A549 (cell line): Measurements from ENCODE around the gene CDK17. TPM values are rescaled to one million over a fixed set of nuclear protein-coding genes. Genes with fewer than 3 reads are reported as not detected.

ENCODE experiments used
- ATAC-seq, 2 experiments: fragments of 200-7000 bp in 1 of 2; fragments of >200 bp in 1 of 2; cut with Nextera tagmentation in 1 of 2; cut with Tn5 transposase in 1 of 2; 3 replicates each; pipeline versions ENCODE4 v1.8.0 to v1.9.1; 2018 to 2020; ENCODE audit warnings: mild to moderate bottlenecking in 1 of 2, moderate library complexity in 1 of 2
- CTCF ChIA-PET: fragments of 300-600 bp; sonication (Branson Sonifier 250); formaldehyde crosslinking; extraction: SDS; loops from one replicate; lab custom pipeline; 2021; ENCODE audit warnings: antibody characterized with exemption, inconsistent platforms; lab: Yijun Ruan, JAX
- POLR2A ChIA-PET: fragments of 350-600 bp; formaldehyde crosslinking; extraction: SDS; loops from one replicate; lab custom pipeline; 2021; ENCODE audit warnings: antibody characterized with exemption, inconsistent platforms; lab: Yijun Ruan, JAX
- DNase-seq, 2 experiments: peaks; one replicate each; pipeline versions ENCODE4 v3.0.0 to v3.0.0-alpha.2; 2011 to 2016; ENCODE audit warnings: low read depth in 1 of 2, low spot score in 1 of 2
- FAIRE-seq: peaks from 2 replicates; lab custom pipeline; 2011; peaks lifted over from hg19 to GRCh38; lab: Jason Lieb, UNC
- H3K27ac ChIP-seq, 2 experiments: fragments of >200 bp; sonication (Bioruptor Twin); formaldehyde crosslinking; 3 replicates each; pipeline ENCODE4 v1.5.1; 2016 to 2017
- H3K4me1 ChIP-seq: fragments of >200 bp; sonication (Bioruptor Twin); formaldehyde crosslinking; 3 replicates; pipeline ENCODE4 v1.6.1; 2016
- H3K4me2 ChIP-seq: fragments of >200 bp; sonication (Bioruptor Twin); formaldehyde crosslinking; 3 replicates; pipeline ENCODE4 v1.6.1; 2016
- H3K4me3 ChIP-seq: fragments of >200 bp; sonication (Bioruptor Twin); formaldehyde crosslinking; 3 replicates; pipeline ENCODE4 v1.5.1; 2016
- H3K9me3 ChIP-seq: fragments of >200 bp; sonication (Bioruptor Twin); formaldehyde crosslinking; 3 replicates; pipeline ENCODE4 v1.6.1; 2016
- BHLHE40 ChIP-seq: IDR thresholded peaks from 2 replicates; pipeline ENCODE4 v1.6.1; 2012; ENCODE audit warnings: low read depth, low read length, inconsistent platforms
- CBX2 ChIP-seq: fragments of 200-600 bp; sonication (generic); IDR thresholded peaks from 2 replicates; pipeline ENCODE4 v1.6.1; 2016; ENCODE audit warnings: low read depth, mild to moderate bottlenecking, borderline replicate concordance
- CBX8 ChIP-seq: fragments of 200-600 bp; sonication (generic); IDR thresholded peaks from 2 replicates; pipeline ENCODE4 v1.6.1; 2016
- CEBPB ChIP-seq, 2 experiments: fragments of >200 bp in 1 of 2; sonication (Bioruptor Twin) in 1 of 2; formaldehyde crosslinking in 1 of 2; IDR thresholded peaks; 2 replicates each; pipeline ENCODE4 v1.6.1; 2012 to 2016
- CHD4 ChIP-seq: fragments of 200-600 bp; sonication (generic); IDR thresholded peaks from 2 replicates; pipeline ENCODE4 v1.6.1; 2016; ENCODE audit warnings: antibody characterized with exemption, mild to moderate bottlenecking, borderline replicate concordance
- CTCF ChIP-seq: fragments of >200 bp; sonication (Bioruptor Twin); formaldehyde crosslinking; IDR thresholded peaks from 3 replicates; pipeline ENCODE4 v1.5.1; 2016
- E2F6 ChIP-seq: IDR thresholded peaks from 2 replicates; pipeline ENCODE4 v1.6.1; 2012; ENCODE audit warnings: low read depth, borderline replicate concordance
- EHF ChIP-seq: fragments of 250-450 bp; sonication (Bioruptor Pico); IDR thresholded peaks from 2 replicates; pipeline ENCODE4 v1.5.0; 2020; ENCODE audit warnings: mild to moderate bottlenecking
- ESRRA ChIP-seq: fragments of 150-350 bp; IDR thresholded peaks from 2 replicates; pipeline ENCODE4 v1.6.1; 2014; ENCODE audit warnings: mild to moderate bottlenecking, low read length, borderline replicate concordance
- FOSB ChIP-seq: fragments of 250-450 bp; sonication (Bioruptor Pico); IDR thresholded peaks from 2 replicates; pipeline ENCODE4 v1.5.0; 2020; ENCODE audit warnings: mild to moderate bottlenecking, moderate library complexity
- JUNB ChIP-seq: fragments of >200 bp; sonication (Bioruptor Twin); formaldehyde crosslinking; IDR thresholded peaks from 2 replicates; pipeline ENCODE4 v1.6.1; 2016
- KDM1A ChIP-seq: fragments of 200-600 bp; sonication (generic); IDR thresholded peaks from 2 replicates; pipeline ENCODE4 v1.6.1; 2016; ENCODE audit warnings: low read depth, mild to moderate bottlenecking
- MAZ ChIP-seq: fragments of 150-350 bp; IDR thresholded peaks from 2 replicates; pipeline ENCODE4 v1.6.1; 2014; ENCODE audit warnings: antibody characterized with exemption, low read depth, low read length, borderline replicate concordance
- NFE2L2 ChIP-seq: fragments of 150-350 bp; conservative IDR thresholded peaks from 2 replicates; pipeline ENCODE4 v1.6.1; 2014; ENCODE audit warnings: low read length
- POLR2A ChIP-seq: IDR thresholded peaks from 2 replicates; pipeline ENCODE4 v1.6.1; 2012; ENCODE audit warnings: mild to moderate bottlenecking, low read length
- POLR2AphosphoS2 ChIP-seq: conservative IDR thresholded peaks from 2 replicates; pipeline ENCODE4 v1.6.1; 2012; ENCODE audit warnings: low read length, improper control_type of control experiment, inconsistent platforms
- RAD21 ChIP-seq, 2 experiments: fragments of >200 bp in 1 of 2; sonication (Bioruptor Twin) in 1 of 2; formaldehyde crosslinking in 1 of 2; IDR thresholded peaks in 1 of 2; conservative IDR thresholded peaks in 1 of 2; 2 replicates in 1 of 2; 3 replicates in 1 of 2; pipeline ENCODE4 v1.6.1; 2012 to 2018; ENCODE audit warnings: inconsistent platforms in 1 of 2
- RARB ChIP-seq: fragments of 250-450 bp; sonication (Bioruptor Pico); IDR thresholded peaks from 2 replicates; pipeline ENCODE4 v1.8.0; 2021; ENCODE audit warnings: mild to moderate bottlenecking, moderate library complexity
- RCOR1 ChIP-seq: fragments of 150-350 bp; IDR thresholded peaks from 2 replicates; pipeline ENCODE4 v1.6.1; 2014; ENCODE audit warnings: antibody characterized with exemption, low read length, low read depth
- RFX5 ChIP-seq: fragments of 450-650 bp; IDR thresholded peaks from 2 replicates; pipeline ENCODE4 v1.7.1; 2014; ENCODE audit warnings: antibody characterized with exemption, mild to moderate bottlenecking, moderate library complexity
- RNF2 ChIP-seq: fragments of 200-600 bp; sonication (generic); IDR thresholded peaks from 2 replicates; pipeline ENCODE4 v1.6.1; 2016; ENCODE audit warnings: low read depth, mild to moderate bottlenecking, antibody characterized with exemption, moderate library complexity, borderline replicate concordance
- SMC3 ChIP-seq: fragments of >200 bp; sonication (Bioruptor Twin); formaldehyde crosslinking; IDR thresholded peaks from 3 replicates; pipeline ENCODE4 v1.6.1; 2018; ENCODE audit warnings: inconsistent platforms
- SREBF2 ChIP-seq: fragments of 450-650 bp; IDR thresholded peaks from 2 replicates; pipeline ENCODE4 v1.6.1; 2014; ENCODE audit warnings: mild to moderate bottlenecking, moderate library complexity
- TFCP2L1 ChIP-seq: fragments of 250-450 bp; sonication (Bioruptor Pico); IDR thresholded peaks from 2 replicates; pipeline ENCODE4 v1.5.0; 2021; ENCODE audit warnings: mild to moderate bottlenecking
- ZC3H11A ChIP-seq: fragments of 450-650 bp; IDR thresholded peaks from 2 replicates; pipeline ENCODE4 v1.6.1; 2014; ENCODE audit warnings: antibody characterized with exemption, mild to moderate bottlenecking
- ZFP36 ChIP-seq: fragments of 450-650 bp; IDR thresholded peaks from 2 replicates; pipeline ENCODE4 v1.6.1; 2014; ENCODE audit warnings: borderline replicate concordance; ENCODE audit not compliant: partially characterized antibody
- ZNF302 ChIP-seq: fragments of 250-450 bp; sonication (Bioruptor Pico); IDR thresholded peaks from 2 replicates; pipeline ENCODE4 v1.9.0; 2021; ENCODE audit warnings: inconsistent platforms, mild to moderate bottlenecking, moderate library complexity
- WGBS: methylation state at CpG from one replicate; pipeline ENCODE4 v1.1.6; 2017; ENCODE audit errors: missing lambda C conversion rate; 5-methylcytosine and 5-hydroxymethylcytosine counted together
- polyA plus RNA-seq, 4 experiments: library from polyadenylated mRNA; depleted of rRNA in 3 of 4; stranded (reverse); fragments of >200 nt; fragmentation: RNase III in 1 of 4; extraction: RNeasy Plus Mini Kit Qiagen cat#74134 plus additional on column Dnase treatment in 1 of 4; gene quantifications; 2 replicates in 3 of 4; 3 replicates in 1 of 4; pipeline ENCODE4 v1.2.3, GENCODE V29; 2011 to 2017

CDK17 gene
- polyA plus RNA-seq, 2 of the 4 experiments (the other 2 are of a cell fraction) = 11.4 to 43.5 TPM

GRCh38 chr12:96414637-96415036, 14.4 kb upstream of the CDK17 start:
- H3K27ac ChIP-seq = peak overlapping the region in 1 of 2 experiments; percentile 69; a peak in 3 of 6 replicates
- H3K4me1 ChIP-seq = peaks cover 26% of the 10 kb centered on the region
- no peak for FAIRE-seq
- H3K4me3 ChIP-seq = no peak overlapping the region
- ATAC-seq = no peak
- no peaks in the 10 kb centered on the region for H3K9me3 ChIP-seq
- no peak overlapping the region for H3K4me2 ChIP-seq
- DNase-seq = no peak
- TF ChIP-seq RFX5 = no peak
- TF ChIP-seq RNF2 = no peak
- TF ChIP-seq POLR2AphosphoS2 = no peak
- no peak for TF ChIP-seq SREBF2
- TF ChIP-seq RAD21 (conservative IDR thresholded peaks at IDR 0.05 in 1 of 2, IDR thresholded peaks at IDR 0.05 in 1 of 2) = no peak
- TF ChIP-seq JUNB = no peak
- TF ChIP-seq ZFP36 = no peak
- no peak for TF ChIP-seq ESRRA
- no peak for TF ChIP-seq CHD4
- no peak for TF ChIP-seq FOSB
- no peak for TF ChIP-seq KDM1A
- TF ChIP-seq E2F6 = no peak
- TF ChIP-seq MAZ = no peak
- TF ChIP-seq RCOR1 = no peak
- TF ChIP-seq, all 56 proteins: peak for 0
- ChIA-PET CTCF (no interaction called here), POLR2A (no interaction called here)
- 95% methylated on average over 1 of the region's 1 CpG for WGBS

DNA sequence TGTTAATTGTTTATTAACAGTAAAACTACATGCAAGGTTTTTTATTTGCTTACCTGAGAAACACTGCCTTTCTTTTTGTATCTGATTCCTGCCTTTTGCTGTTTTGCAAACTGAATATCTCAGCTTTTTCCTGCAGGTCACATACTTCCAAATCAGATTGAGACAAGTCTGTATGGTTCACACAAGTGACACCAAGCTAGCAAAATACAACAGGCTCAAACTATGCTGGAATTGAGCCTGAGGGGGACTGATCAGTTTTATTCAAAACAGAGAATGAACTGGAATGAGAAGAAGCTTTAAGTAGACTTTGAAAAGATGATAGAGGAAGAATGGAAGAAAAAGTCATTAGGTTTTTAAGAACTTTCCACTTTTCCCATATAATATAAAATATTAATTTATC, 12.2 kb upstream of the CDK17 start:
- CTCF ChIA-PET = interaction anchor here (3.6 kb wide), 1 partner anchor 12 kb away, joined by 16 read pairs; the partner anchor contains the start of gene CDK17

More for the DNA sequence above, 12.2 kb upstream of the CDK17 start:
- TF ChIP-seq BHLHE40 = no peak
- no peak for TF ChIP-seq POLR2AphosphoS2
- no peak for TF ChIP-seq ZNF302 (CRISPR knock-in tag)
- TF ChIP-seq CBX8 = no peak
- no peak for TF ChIP-seq POLR2A
- no peak for TF ChIP-seq CBX2
- no peak for TF ChIP-seq NFE2L2
- no peak for TF ChIP-seq EHF (CRISPR knock-in tag)
- TF ChIP-seq CTCF = no peak
- no peak for TF ChIP-seq ZC3H11A
- TF ChIP-seq CEBPB (IDR thresholded peaks at IDR 0.05) = no peak
- TF ChIP-seq SREBF2 = no peak
- TF ChIP-seq E2F6 = no peak
- no peak for TF ChIP-seq TFCP2L1
- TF ChIP-seq RARB = no peak
- no peak for TF ChIP-seq SMC3
- Histone ChIP-seq H3K4me1 (peaks cover 25% of the 10 kb centered on the region), H3K4me3 (no peak overlapping the region), H3K27ac (no peak overlapping the region), H3K4me2 (no peak overlapping the region), H3K9me3 (no peaks in the 10 kb centered on the region)
- no peak for ATAC-seq
- no peak for DNase-seq
- FAIRE-seq = no peak
- POLR2A ChIA-PET = no interaction called here
